Measurements from ENCODE around the gene SLC15A1. TPM values are rescaled to one million over a fixed set of nuclear protein-coding genes. Genes with fewer than 3 reads are reported as not detected.

The SLC15A1 gene
- polyA plus RNA-seq, 2 of the 4 experiments (the other 2 are of a cell fraction) = 0.04 to 0.09 TPM

- Histone ChIP-seq H3K4me2 (no peak overlapping the region), H3K4me3 (no peak overlapping the region), H3K9me3 (no peaks in the 10 kb centered on the region), H3K27ac (no peak overlapping the region), H3K4me1 (no peaks in the 10 kb centered on the region)
- WGBS (ENCODE audit: missing lambda C conversion rate) = 66% methylated on average over 8 of the region's 8 CpGs
- ChIA-PET CTCF (no interaction called here), POLR2A (no interaction called here)
- no peak for FAIRE-seq
- TF ChIP-seq SMC3 (IDR thresholded peaks at IDR 0.05) (no peak), ZFP36 (IDR thresholded peaks at IDR 0.05; ENCODE audit: borderline replicate concordance, partially characterized antibody) (no peak), USF2 (IDR thresholded peaks at IDR 0.05) (no peak), ELK1 (IDR thresholded peaks at IDR 0.05; ENCODE audit: low read depth, low read length) (no peak), FOSB (CRISPR knock-in tag; IDR thresholded peaks at IDR 0.05) (no peak), ATOH8 (CRISPR knock-in tag; IDR thresholded peaks at IDR 0.05; ENCODE audit: low read depth) (no peak), SREBF2 (IDR thresholded peaks at IDR 0.05) (no peak), RAD21 (conservative IDR thresholded peaks at IDR 0.05 in 1 of 2, IDR thresholded peaks at IDR 0.05 in 1 of 2) (no peak), JUN (IDR thresholded peaks at IDR 0.05) (no peak), HES2 (IDR thresholded peaks at IDR 0.05) (no peak), KDM5A (IDR thresholded peaks at IDR 0.05) (no peak), CTCF (IDR thresholded peaks at IDR 0.05) (no peak), EP300 (IDR thresholded peaks at IDR 0.05) (no peak), E2F6 (IDR thresholded peaks at IDR 0.05; ENCODE audit: borderline replicate concordance, low read depth) (no peak), NR3C1 (IDR thresholded peaks at IDR 0.05) (no peak), PBX3 (IDR thresholded peaks at IDR 0.05) (no peak), POLR2AphosphoS2 (conservative IDR thresholded peaks at IDR 0.05; ENCODE audit: low read length) (no peak)
- no peak for ATAC-seq
- no peak for DNase-seq (ENCODE audit: low read depth in 1 of 2, low spot score in 1 of 2)
These were observed 22.8 kb downstream of the SLC15A1 start for GRCh38 chr13:98729658-98730057.

GRCh38 chr13:98722958-98723357, 29.5 kb downstream of the SLC15A1 start:
- no peak for DNase-seq (ENCODE audit: low read depth in 1 of 2, low spot score in 1 of 2)
- Histone ChIP-seq H3K4me2 (no peak overlapping the region), H3K27ac (no peak overlapping the region), H3K9me3 (no peaks in the 10 kb centered on the region), H3K4me1 (no peaks in the 10 kb centered on the region), H3K4me3 (no peak overlapping the region)
- ATAC-seq = no peak
- no peak for FAIRE-seq
- POLR2A ChIA-PET = no interaction called here
- TF ChIP-seq RAD21 (conservative IDR thresholded peaks at IDR 0.05 in 1 of 2, IDR thresholded peaks at IDR 0.05 in 1 of 2) (no peak), E2F6 (IDR thresholded peaks at IDR 0.05; ENCODE audit: borderline replicate concordance, low read depth) (no peak), RARB (CRISPR knock-in tag; IDR thresholded peaks at IDR 0.05) (no peak), POLR2A (IDR thresholded peaks at IDR 0.05; ENCODE audit: low read length) (no peak), PBX3 (IDR thresholded peaks at IDR 0.05) (no peak), GATA3 (IDR thresholded peaks at IDR 0.05; ENCODE audit: borderline replicate concordance) (no peak), MAZ (IDR thresholded peaks at IDR 0.05; ENCODE audit: borderline replicate concordance, low read depth, low read length) (no peak), JUNB (IDR thresholded peaks at IDR 0.05) (no peak), ZC3H11A (IDR thresholded peaks at IDR 0.05) (no peak)
- CTCF ChIA-PET = no interaction called here
- 55% methylated on average over 3 of the region's 3 CpGs for whole genome bisulfite sequencing (ENCODE audit: missing lambda C conversion rate)

Data from A549 (cell line).